GM23338 (cell line): Measurements from ENCODE around the gene SPHKAP. TPM values are rescaled to one million over a fixed set of nuclear protein-coding genes. Genes with fewer than 3 reads are reported as not detected.

ENCODE experiments used
- ATAC-seq: fragments of 200-7000 bp; cut with Tn5 transposase; 3 replicates; pipeline ENCODE4 v1.9.1; 2020
- DNase-seq: peaks from one replicate; pipeline ENCODE4 v3.0.0-alpha.2; 2015; ENCODE audit warnings: low spot score
- H2AFZ ChIP-seq: fragments of 200-600 bp; sonication (generic); 2 replicates; pipeline ENCODE4 v1.8.0; 2016; ENCODE audit warnings: antibody characterized with exemption, mild to moderate bottlenecking, moderate library complexity
- H3F3A ChIP-seq: fragments of 200-600 bp; sonication (generic); replicated peaks from 2 replicates; pipeline ENCODE4 v1.8.0; 2017; ENCODE audit warnings: antibody characterized with exemption, mixed run types, low read depth
- H3K27ac ChIP-seq: fragments of 200-600 bp; sonication (generic); 2 replicates; pipeline ENCODE4 v1.6.1; 2016; ENCODE audit warnings: low read depth
- H3K27me3 ChIP-seq: fragments of 200-600 bp; sonication (generic); 2 replicates; pipeline ENCODE4 v1.8.0; 2016; ENCODE audit warnings: mild to moderate bottlenecking, mixed run types, moderate library complexity; ENCODE audit not compliant: insufficient read depth
- H3K36me3 ChIP-seq: fragments of 200-600 bp; sonication (generic); 2 replicates; pipeline ENCODE4 v1.8.0; 2016; ENCODE audit warnings: mild to moderate bottlenecking; ENCODE audit not compliant: insufficient read depth
- H3K4me1 ChIP-seq: fragments of 200-600 bp; sonication (generic); 2 replicates; pipeline ENCODE4 v1.8.0; 2016; ENCODE audit warnings: mild to moderate bottlenecking, moderate library complexity; ENCODE audit not compliant: insufficient read depth
- H3K4me2 ChIP-seq: fragments of 200-600 bp; sonication (generic); 2 replicates; pipeline ENCODE4 v1.7.1; 2017; ENCODE audit warnings: mixed run types
- H3K4me3 ChIP-seq: fragments of 200-600 bp; sonication (generic); 2 replicates; pipeline ENCODE4 v1.6.1; 2016; ENCODE audit warnings: mixed run types
- H3K79me2 ChIP-seq: fragments of 200-600 bp; sonication (generic); replicated peaks from 2 replicates; pipeline ENCODE4 v1.8.0; 2017; ENCODE audit warnings: mild to moderate bottlenecking; ENCODE audit not compliant: insufficient read depth
- H3K9me2 ChIP-seq: fragments of 200-600 bp; sonication (generic); 2 replicates; pipeline ENCODE4 v1.8.0; 2017; ENCODE audit not compliant: insufficient read depth
- H4K20me1 ChIP-seq: fragments of 200-600 bp; sonication (generic); replicated peaks from 2 replicates; pipeline ENCODE4 v1.8.0; 2017; ENCODE audit warnings: mild to moderate bottlenecking; ENCODE audit not compliant: insufficient read depth
- H3K27ac Mint-ChIP-seq: 2 replicates; pipeline ENCODE4 v1.8.0; 2020; ENCODE audit warnings: inconsistent platforms, mild to moderate bottlenecking, moderate library complexity, mixed read lengths
- H3K27me3 Mint-ChIP-seq: 3 replicates; pipeline ENCODE4 v1.8.0; 2022; ENCODE audit warnings: low read depth, mild to moderate bottlenecking, moderate library complexity, mixed read lengths, inconsistent platforms; ENCODE audit not compliant: insufficient read depth, poor library complexity
- H3K36me3 Mint-ChIP-seq: 3 replicates; pipeline ENCODE4 v1.8.0; 2021; ENCODE audit warnings: low read depth, mild to moderate bottlenecking, inconsistent platforms, moderate library complexity, mixed read lengths
- H3K4me1 Mint-ChIP-seq: 3 replicates; pipeline ENCODE4 v1.8.0; 2020; ENCODE audit warnings: mild to moderate bottlenecking, inconsistent platforms, mixed read lengths
- H3K4me3 Mint-ChIP-seq: 3 replicates; pipeline ENCODE4 v1.8.0; 2021; ENCODE audit warnings: moderate library complexity, mild to moderate bottlenecking, inconsistent platforms, mixed read lengths
- H3K9me3 Mint-ChIP-seq: 3 replicates; pipeline ENCODE4 v1.8.0; 2020; ENCODE audit warnings: moderate library complexity, mild to moderate bottlenecking, inconsistent platforms, mixed read lengths
- CREB1 ChIP-seq: fragments of 250-450 bp; sonication (Bioruptor Pico); IDR thresholded peaks from 2 replicates; pipeline ENCODE4 v1.5.0; 2020; ENCODE audit warnings: low read depth, mild to moderate bottlenecking, moderate library complexity
- CTCF ChIP-seq, 2 experiments: fragments of 200-600 bp in 1 of 2; sonication (generic) in 1 of 2; conservative IDR thresholded peaks; 2 replicates each; pipeline versions ENCODE4 v1.5.1 to v1.6.1; 2016 to 2017; ENCODE audit warnings: antibody characterized with exemption in 2 of 2, low read depth in 2 of 2, mild to moderate bottlenecking in 2 of 2, moderate library complexity in 1 of 2
- EZH2phosphoT487 ChIP-seq: fragments of 200-600 bp; sonication (generic); IDR thresholded peaks from one replicate; pipeline ENCODE4 v1.8.1; 2018; ENCODE audit warnings: antibody characterized with exemption; ENCODE audit not compliant: unreplicated experiment
- JUNB ChIP-seq: IDR thresholded peaks from one replicate; pipeline ENCODE4 v1.6.1; 2016; ENCODE audit warnings: antibody characterized with exemption; ENCODE audit not compliant: unreplicated experiment
- NANOG ChIP-seq: IDR thresholded peaks from 2 replicates; pipeline ENCODE4 v1.6.1; 2016; ENCODE audit warnings: antibody characterized with exemption, borderline replicate concordance
- POLR2AphosphoS5 ChIP-seq: IDR thresholded peaks from 2 replicates; pipeline ENCODE4 v1.6.1; 2016; ENCODE audit warnings: antibody characterized with exemption, low read depth
- REST ChIP-seq: IDR thresholded peaks from one replicate; pipeline ENCODE4 v1.6.1; 2018; ENCODE audit warnings: antibody characterized with exemption; ENCODE audit not compliant: unreplicated experiment
- STAT1 ChIP-seq: IDR thresholded peaks from one replicate; pipeline ENCODE4 v1.6.1; 2016; ENCODE audit warnings: antibody characterized with exemption; ENCODE audit not compliant: unreplicated experiment
- ZNF114 ChIP-seq: fragments of 250-450 bp; sonication (Bioruptor Pico); IDR thresholded peaks from 2 replicates; pipeline ENCODE4 v1.5.0; 2020; ENCODE audit warnings: mild to moderate bottlenecking, moderate library complexity
- ZNF331 ChIP-seq: fragments of 250-450 bp; sonication (Bioruptor Pico); IDR thresholded peaks from 2 replicates; pipeline ENCODE4 v1.5.0; 2020; ENCODE audit warnings: low read depth, mild to moderate bottlenecking, moderate library complexity
- polyA plus RNA-seq: library from polyadenylated mRNA; unstranded; fragments of >200 nt; fragmentation: Nextera tagmentation; extraction: Ambion mirVana; gene quantifications from 2 replicates; pipeline ENCODE4 v1.2.1, GENCODE V29; 2016
- total RNA-seq: library from RNA; depleted of rRNA; stranded (reverse); fragments of >200 nt; shearing (Covaris generic); gene quantifications from 2 replicates; pipeline ENCODE4 v1.2.3, GENCODE V29; 2014
- TF ChIP-seq, protein P1 (sequence below): IDR thresholded peaks from 2 replicates; pipeline ENCODE4 v1.6.1; 2016; ENCODE audit warnings: antibody characterized with exemption
- TF ChIP-seq, protein P2 (sequence below): fragments of 250-450 bp; sonication (Bioruptor Pico); IDR thresholded peaks from 2 replicates; pipeline ENCODE4 v1.5.0; 2020; ENCODE audit warnings: mild to moderate bottlenecking, moderate library complexity

SPHKAP gene
- total and polyA plus RNA-seq, 2 experiments from 2014 or later: 0.10 TPM; not detected in 1

DNA sequence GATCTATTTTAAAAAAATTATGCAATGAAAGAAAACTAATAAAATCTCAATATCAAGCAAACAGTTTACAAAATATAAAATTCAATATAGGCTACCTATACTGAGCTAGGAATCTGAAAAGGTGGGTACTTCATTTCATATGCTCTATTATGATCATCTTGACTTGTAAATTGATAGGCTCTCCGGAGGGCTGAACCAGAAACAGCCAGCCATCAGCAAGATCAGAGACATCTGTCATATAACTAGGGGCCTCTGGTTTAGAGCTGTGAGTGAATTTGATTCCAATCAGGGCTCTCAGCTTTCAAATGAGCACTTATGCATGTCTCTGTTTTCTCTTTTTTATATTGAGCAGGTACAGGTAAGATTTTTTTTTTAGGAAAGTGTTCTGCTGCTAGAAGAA is 114.2 kb downstream of the SPHKAP start:
- Mint-ChIP-seq H3K36me3 (no peaks in the 10 kb centered on the region), H3K4me3 (no peak overlapping the region), H3K9me3 (no peaks in the 10 kb centered on the region), H3K27me3 (no peaks in the 10 kb centered on the region), H3K4me1 (peaks cover 6% of the 10 kb centered on the region; the same call in 2 of the 3 replicates), H3K27ac (no peak overlapping the region)
- Histone ChIP-seq H3K36me3 (no peaks in the 10 kb centered on the region), H4K20me1 (no peaks in the 10 kb centered on the region), H3K9me2 (no peaks in the 10 kb centered on the region), H3K4me1 (no peaks in the 10 kb centered on the region), H2AFZ (no peak overlapping the region), H3K4me2 (no peak overlapping the region), H3K27ac (no peak overlapping the region), H3K79me2 (no peaks in the 10 kb centered on the region), H3F3A (no peaks in the 10 kb centered on the region), H3K4me3 (no peak overlapping the region), H3K27me3 (no peaks in the 10 kb centered on the region)
- TF ChIP-seq, protein P1, sequence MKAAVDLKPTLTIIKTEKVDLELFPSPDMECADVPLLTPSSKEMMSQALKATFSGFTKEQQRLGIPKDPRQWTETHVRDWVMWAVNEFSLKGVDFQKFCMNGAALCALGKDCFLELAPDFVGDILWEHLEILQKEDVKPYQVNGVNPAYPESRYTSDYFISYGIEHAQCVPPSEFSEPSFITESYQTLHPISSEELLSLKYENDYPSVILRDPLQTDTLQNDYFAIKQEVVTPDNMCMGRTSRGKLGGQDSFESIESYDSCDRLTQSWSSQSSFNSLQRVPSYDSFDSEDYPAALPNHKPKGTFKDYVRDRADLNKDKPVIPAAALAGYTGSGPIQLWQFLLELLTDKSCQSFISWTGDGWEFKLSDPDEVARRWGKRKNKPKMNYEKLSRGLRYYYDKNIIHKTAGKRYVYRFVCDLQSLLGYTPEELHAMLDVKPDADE: no peak
- no peak for TF ChIP-seq EZH2phosphoT487
- TF ChIP-seq POLR2AphosphoS5: no peak
- TF ChIP-seq ZNF331 (CRISPR knock-in tag): no peak
- TF ChIP-seq REST: no peak
- TF ChIP-seq NANOG: no peak
- no peak for TF ChIP-seq STAT1
- no peak for TF ChIP-seq ZNF114 (CRISPR knock-in tag)
- no peak for TF ChIP-seq CTCF (conservative IDR thresholded peaks at IDR 0.05; ENCODE audit: low read depth in 2 of 2)
- TF ChIP-seq, protein P2, sequence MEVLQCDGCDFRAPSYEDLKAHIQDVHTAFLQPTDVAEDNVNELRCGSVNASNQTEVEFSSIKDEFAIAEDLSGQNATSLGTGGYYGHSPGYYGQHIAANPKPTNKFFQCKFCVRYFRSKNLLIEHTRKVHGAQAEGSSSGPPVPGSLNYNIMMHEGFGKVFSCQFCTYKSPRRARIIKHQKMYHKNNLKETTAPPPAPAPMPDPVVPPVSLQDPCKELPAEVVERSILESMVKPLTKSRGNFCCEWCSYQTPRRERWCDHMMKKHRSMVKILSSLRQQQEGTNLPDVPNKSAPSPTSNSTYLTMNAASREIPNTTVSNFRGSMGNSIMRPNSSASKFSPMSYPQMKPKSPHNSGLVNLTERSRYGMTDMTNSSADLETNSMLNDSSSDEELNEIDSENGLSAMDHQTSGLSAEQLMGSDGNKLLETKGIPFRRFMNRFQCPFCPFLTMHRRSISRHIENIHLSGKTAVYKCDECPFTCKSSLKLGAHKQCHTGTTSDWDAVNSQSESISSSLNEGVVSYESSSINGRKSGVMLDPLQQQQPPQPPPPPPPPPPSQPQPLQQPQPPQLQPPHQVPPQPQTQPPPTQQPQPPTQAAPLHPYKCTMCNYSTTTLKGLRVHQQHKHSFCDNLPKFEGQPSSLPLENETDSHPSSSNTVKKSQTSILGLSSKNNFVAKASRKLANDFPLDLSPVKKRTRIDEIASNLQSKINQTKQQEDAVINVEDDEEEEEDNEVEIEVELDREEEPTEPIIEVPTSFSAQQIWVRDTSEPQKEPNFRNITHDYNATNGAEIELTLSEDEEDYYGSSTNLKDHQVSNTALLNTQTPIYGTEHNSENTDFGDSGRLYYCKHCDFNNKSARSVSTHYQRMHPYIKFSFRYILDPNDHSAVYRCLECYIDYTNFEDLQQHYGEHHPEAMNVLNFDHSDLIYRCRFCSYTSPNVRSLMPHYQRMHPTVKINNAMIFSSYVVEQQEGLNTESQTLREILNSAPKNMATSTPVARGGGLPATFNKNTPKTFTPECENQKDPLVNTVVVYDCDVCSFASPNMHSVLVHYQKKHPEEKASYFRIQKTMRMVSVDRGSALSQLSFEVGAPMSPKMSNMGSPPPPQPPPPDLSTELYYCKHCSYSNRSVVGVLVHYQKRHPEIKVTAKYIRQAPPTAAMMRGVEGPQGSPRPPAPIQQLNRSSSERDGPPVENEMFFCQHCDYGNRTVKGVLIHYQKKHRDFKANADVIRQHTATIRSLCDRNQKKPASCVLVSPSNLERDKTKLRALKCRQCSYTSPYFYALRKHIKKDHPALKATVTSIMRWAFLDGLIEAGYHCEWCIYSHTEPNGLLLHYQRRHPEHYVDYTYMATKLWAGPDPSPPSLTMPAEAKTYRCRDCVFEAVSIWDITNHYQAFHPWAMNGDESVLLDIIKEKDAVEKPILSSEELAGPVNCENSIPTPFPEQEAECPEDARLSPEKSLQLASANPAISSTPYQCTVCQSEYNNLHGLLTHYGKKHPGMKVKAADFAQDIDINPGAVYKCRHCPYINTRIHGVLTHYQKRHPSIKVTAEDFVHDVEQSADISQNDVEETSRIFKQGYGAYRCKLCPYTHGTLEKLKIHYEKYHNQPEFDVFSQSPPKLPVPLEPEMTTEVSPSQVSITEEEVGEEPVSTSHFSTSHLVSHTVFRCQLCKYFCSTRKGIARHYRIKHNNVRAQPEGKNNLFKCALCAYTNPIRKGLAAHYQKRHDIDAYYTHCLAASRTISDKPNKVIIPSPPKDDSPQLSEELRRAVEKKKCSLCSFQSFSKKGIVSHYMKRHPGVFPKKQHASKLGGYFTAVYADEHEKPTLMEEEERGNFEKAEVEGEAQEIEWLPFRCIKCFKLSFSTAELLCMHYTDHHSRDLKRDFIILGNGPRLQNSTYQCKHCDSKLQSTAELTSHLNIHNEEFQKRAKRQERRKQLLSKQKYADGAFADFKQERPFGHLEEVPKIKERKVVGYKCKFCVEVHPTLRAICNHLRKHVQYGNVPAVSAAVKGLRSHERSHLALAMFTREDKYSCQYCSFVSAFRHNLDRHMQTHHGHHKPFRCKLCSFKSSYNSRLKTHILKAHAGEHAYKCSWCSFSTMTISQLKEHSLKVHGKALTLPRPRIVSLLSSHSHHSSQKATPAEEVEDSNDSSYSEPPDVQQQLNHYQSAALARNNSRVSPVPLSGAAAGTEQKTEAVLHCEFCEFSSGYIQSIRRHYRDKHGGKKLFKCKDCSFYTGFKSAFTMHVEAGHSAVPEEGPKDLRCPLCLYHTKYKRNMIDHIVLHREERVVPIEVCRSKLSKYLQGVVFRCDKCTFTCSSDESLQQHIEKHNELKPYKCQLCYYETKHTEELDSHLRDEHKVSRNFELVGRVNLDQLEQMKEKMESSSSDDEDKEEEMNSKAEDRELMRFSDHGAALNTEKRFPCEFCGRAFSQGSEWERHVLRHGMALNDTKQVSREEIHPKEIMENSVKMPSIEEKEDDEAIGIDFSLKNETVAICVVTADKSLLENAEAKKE (CRISPR knock-in tag): no peak
- no peak for TF ChIP-seq JUNB
- no peak for TF ChIP-seq CREB1 (CRISPR knock-in tag)
- DNase-seq: no peak
- no peak for ATAC-seq
